ENCODE measurements around the gene CACNA1S.

GRCh38 chr1:201050515-201051277 is 61.5 kb downstream of the CACNA1S start:
- TF ChIP-seq CTCF (IDR thresholded peaks at IDR 0.05 in 8 of 11, conservative IDR thresholded peaks at IDR 0.05 in 3 of 11) (no peak), POLR2AphosphoS5 (IDR thresholded peaks at IDR 0.05) (no peak), POLR2A (IDR thresholded peaks at IDR 0.05) (no peak)
